ENCODE data around the gene TDP2.
"Not testable (repeated sequence)": the region's sequence is repeated elsewhere in the genome, so short reads cannot be mapped to it uniquely, and the experiment has no call there.

TDP2 gene

DNA sequence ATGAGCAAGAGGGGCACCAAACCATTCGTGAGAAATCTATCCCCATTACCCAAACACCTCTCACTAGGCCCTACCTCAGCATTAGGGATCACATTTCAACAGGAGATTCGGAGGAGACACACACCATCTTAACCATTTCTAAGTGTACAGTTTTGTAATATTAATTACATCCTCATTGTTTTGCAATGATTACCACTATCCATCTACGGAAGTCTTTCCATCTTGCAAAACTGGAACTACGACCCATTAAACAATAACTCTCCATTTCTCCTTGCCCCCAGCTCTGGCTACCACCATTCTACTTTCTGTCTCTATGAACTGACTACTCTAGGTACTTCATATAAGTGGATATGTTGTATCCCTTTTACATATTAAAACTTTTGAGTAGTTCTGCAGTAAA, 20.2 kb upstream of the TDP2 start:
- TF ChIP-seq, protein P1, sequence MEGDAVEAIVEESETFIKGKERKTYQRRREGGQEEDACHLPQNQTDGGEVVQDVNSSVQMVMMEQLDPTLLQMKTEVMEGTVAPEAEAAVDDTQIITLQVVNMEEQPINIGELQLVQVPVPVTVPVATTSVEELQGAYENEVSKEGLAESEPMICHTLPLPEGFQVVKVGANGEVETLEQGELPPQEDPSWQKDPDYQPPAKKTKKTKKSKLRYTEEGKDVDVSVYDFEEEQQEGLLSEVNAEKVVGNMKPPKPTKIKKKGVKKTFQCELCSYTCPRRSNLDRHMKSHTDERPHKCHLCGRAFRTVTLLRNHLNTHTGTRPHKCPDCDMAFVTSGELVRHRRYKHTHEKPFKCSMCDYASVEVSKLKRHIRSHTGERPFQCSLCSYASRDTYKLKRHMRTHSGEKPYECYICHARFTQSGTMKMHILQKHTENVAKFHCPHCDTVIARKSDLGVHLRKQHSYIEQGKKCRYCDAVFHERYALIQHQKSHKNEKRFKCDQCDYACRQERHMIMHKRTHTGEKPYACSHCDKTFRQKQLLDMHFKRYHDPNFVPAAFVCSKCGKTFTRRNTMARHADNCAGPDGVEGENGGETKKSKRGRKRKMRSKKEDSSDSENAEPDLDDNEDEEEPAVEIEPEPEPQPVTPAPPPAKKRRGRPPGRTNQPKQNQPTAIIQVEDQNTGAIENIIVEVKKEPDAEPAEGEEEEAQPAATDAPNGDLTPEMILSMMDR (IDR thresholded peaks at IDR 0.05; ENCODE audit: low read depth, low read length, missing control alignments) = no peak
- Histone ChIP-seq H3K36me3 (replicated peaks) (no peaks in the 10 kb centered on the region), H3K27me3 (replicated peaks) (no peaks in the 10 kb centered on the region), H3K27ac (no peak overlapping the region), H3K4me3 (ENCODE audit: low read depth, low read length) (no peak overlapping the region)
- in situ Hi-C loops (cut with HindIII; ENCODE audit: low pct_ligation_motif_present, low sequenced_read_pairs) = no loop called here
- no peak for DNase-seq

DNA sequence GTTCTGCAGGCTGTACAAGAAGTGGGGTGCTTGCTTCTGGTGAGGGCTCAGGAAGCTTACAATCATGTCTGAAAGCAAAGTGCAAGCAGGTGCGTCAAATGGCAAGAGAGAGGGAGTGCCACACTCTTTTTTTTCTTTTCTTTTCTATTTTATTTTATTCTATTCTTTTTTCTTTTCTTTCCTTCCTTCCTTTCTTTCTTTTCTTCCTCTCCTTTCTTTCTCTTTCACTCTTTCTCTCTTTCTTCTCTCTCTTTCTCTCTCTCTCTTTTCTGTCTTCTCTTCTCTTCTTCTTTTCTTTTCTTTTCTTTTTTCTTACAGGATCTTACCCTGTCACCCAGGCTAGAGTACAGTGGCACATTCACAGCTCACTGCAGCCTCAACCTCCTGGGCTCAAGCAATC, 19.7 kb upstream of the TDP2 start:
- H3K27me3 ChIP-seq (replicated peaks) = no peaks in the 10 kb centered on the region
- TF ChIP-seq, protein P1 (IDR thresholded peaks at IDR 0.05; ENCODE audit: low read depth, low read length, missing control alignments) = no peak
- H3K4me3 ChIP-seq (ENCODE audit: low read depth, low read length) = no peak overlapping the region
- DNase-seq = no peak
- H3K27ac ChIP-seq = no peak overlapping the region
- in situ Hi-C loops (cut with HindIII; ENCODE audit: low pct_ligation_motif_present, low sequenced_read_pairs) = no loop called here
- H3K36me3 ChIP-seq (replicated peaks) = no peaks in the 10 kb centered on the region

DNA sequence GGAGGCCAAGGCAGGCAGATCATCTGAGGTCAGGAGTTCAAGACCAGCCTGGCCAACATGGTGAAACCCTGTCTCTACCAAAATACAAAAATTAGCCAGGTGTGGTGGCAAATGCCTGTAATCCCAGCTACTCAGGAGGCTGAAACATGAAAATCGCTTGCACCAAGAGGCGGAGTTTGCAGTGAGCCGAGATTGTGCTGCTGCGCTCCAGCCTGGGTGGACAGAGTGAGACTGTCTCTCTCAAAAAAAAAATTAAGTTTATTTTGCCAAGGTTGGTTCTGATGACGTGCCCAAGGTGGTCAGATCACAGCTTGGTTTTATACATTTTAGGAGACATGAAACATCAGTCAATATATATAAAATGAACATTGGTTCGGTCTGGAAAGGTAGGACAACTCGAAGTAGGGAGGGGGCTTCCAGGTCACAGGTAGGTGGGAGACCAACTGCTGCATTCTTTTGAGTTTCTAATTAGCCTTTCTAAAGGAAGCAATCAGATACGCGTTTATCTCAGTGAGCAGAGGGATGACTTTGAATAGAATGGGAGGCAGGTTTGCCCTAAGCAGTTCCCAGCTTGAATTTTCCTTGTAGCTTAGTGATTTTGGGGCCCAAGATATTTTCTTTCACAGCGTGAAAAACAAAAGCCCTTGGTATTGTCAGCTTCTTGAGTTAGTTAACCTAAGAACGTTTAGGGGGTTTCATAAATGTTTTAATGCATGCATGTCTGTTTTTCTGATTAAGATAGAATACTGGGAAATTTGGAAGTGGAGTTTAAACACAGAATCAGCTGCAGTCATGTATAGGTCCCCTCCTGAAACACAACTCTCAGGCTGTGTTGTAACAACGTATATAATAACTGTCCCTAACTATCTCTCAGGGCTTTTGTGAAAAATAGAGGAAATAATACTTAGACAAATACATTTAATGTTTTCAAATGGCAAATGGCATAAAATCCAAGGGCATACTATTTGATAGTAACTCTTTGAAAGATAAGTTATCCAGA, 16.9 kb upstream of the TDP2 start:
- no peak for DNase-seq
- Histone ChIP-seq H3K36me3 (replicated peaks) (no peaks in the 10 kb centered on the region), H3K27me3 (replicated peaks) (no peaks in the 10 kb centered on the region), H3K4me3 (ENCODE audit: low read depth, low read length) (no peak overlapping the region), H3K27ac (no peak overlapping the region)
- in situ Hi-C loops (cut with HindIII; ENCODE audit: low pct_ligation_motif_present, low sequenced_read_pairs) = no loop called here
- TF ChIP-seq, protein P1 (IDR thresholded peaks at IDR 0.05; ENCODE audit: low read depth, low read length, missing control alignments) = no peak

DNA sequence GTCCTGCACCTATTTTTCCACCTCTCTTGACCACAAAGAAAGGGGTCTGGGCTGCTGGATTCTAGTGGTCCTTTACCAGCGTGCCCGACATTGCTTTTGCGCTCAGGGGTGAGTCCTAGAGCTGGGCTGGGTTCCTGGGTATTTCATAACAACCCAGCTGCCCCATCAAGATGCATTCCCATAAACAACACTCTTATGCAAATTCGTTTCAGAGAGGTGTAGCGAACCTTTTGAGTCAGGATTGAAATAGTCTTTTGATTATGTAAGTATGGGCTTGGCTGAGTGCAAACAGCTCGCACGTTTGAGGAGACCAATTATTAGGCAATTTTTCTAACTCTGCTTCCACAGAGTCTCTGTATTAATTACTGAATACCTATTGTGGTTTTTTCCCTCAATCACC, 13.9 kb upstream of the TDP2 start:
- TF ChIP-seq, protein P1 (IDR thresholded peaks at IDR 0.05; ENCODE audit: low read depth, low read length, missing control alignments) = no peak
- H3K36me3 ChIP-seq (replicated peaks) = no peaks in the 10 kb centered on the region
- H3K27ac ChIP-seq = no peak overlapping the region
- no peak for DNase-seq
- in situ Hi-C loops (cut with HindIII; ENCODE audit: low pct_ligation_motif_present, low sequenced_read_pairs) = no loop called here
- no peaks in the 10 kb centered on the region for H3K27me3 ChIP-seq (replicated peaks)
- H3K4me3 ChIP-seq (ENCODE audit: low read depth, low read length) = no peak overlapping the region

DNA sequence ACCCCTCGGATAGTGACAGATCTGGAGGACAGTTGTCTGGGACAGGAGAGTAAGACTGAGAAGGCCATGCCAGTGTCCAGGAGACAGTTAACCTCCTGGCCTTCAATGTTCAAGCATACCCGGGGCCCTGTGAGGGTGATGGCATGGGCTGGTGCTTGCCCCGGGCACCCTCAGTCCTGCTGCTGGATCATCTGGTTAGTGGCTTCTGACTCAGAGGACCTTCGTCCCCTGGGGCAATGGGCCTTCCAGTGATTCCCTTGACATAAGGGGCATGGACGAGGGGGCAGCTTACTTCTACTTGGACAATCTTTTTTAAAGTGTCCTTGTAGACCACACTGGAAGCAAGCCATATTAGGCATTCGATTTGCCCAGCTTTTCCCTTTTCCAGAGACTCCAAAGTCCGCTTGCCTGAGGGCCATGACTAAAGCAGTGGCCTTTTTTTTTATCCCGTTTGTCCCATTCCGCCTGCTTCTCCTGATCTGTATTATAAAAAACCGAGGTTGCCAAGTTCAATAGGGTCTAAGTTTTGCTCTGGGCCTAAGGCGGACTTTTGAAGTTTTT, 12.2 kb upstream of the TDP2 start:
- DNase-seq; H3K4me3 ChIP-seq (ENCODE audit: low read depth, low read length); H3K36me3 ChIP-seq (replicated peaks); in situ Hi-C loops (cut with HindIII; ENCODE audit: low pct_ligation_motif_present, low sequenced_read_pairs); H3K27ac ChIP-seq; H3K27me3 ChIP-seq (replicated peaks): not testable (repeated sequence)

DNA sequence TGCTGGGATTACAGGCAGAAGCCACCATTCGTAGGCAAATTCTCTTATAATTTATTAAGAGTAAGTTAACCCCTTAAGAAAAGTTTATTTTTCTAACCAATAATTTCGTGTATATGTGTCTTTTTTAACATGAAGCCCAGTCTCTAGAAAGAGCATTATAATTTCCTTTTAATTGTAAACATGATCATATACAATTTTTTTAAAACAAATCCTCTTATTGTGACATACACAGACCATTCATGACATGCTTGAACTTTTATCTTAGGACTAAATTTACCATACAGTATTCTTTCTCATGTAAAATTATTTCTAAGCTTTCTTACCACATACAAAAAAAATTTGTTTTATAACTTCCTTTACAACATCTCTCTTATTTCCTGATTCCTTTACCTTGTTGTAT, 6.9 kb upstream of the TDP2 start:
- Histone ChIP-seq H3K4me3 (ENCODE audit: low read depth, low read length) (no peak overlapping the region), H3K27ac (no peak overlapping the region), H3K27me3 (replicated peaks) (no peaks in the 10 kb centered on the region), H3K36me3 (replicated peaks) (no peaks in the 10 kb centered on the region)
- in situ Hi-C loops (cut with HindIII; ENCODE audit: low pct_ligation_motif_present, low sequenced_read_pairs) = no loop called here
- DNase-seq = no peak
- TF ChIP-seq, protein P1 (IDR thresholded peaks at IDR 0.05; ENCODE audit: low read depth, low read length, missing control alignments) = no peak
